SK-N-SH (cell line): ENCODE results near the gene CCDC192. TPM values are rescaled to one million over a fixed set of nuclear protein-coding genes. Genes with fewer than 3 reads are reported as not detected.

Experiments
- CTCF ChIA-PET: fragments of 300-600, 350-600 bp; formaldehyde crosslinking; extraction: SDS; loops from one replicate; lab custom pipeline; 2021; lab: Yijun Ruan, JAX
- POLR2A ChIA-PET: fragments of 350-600 bp; sonication (Branson Sonifier 250); formaldehyde crosslinking; extraction: SDS; loops from one replicate; lab custom pipeline; 2020; ENCODE audit warnings: antibody characterized with exemption, inconsistent platforms; lab: Yijun Ruan, JAX
- DNase-seq: peaks from one replicate; pipeline ENCODE4 v3.0.0; 2012
- H2AFZ ChIP-seq: fragments of 200-600 bp; sonication (generic); 2 replicates; pipeline ENCODE4 v1.8.1; 2016; ENCODE audit warnings: antibody characterized with exemption, mild to moderate bottlenecking, low read depth
- H3F3A ChIP-seq: fragments of 200-600 bp; sonication (generic); replicated peaks from 2 replicates; pipeline ENCODE3; 2016; ENCODE audit warnings: antibody characterized with exemption, mild to moderate bottlenecking; ENCODE audit not compliant: insufficient read depth
- H3K27ac ChIP-seq, 2 experiments: fragments of 200-500 bp in 1 of 2; fragments of 200-600 bp in 1 of 2; sonication (Bioruptor generic) in 1 of 2; sonication (generic), shearing (Covaris generic) in 1 of 2; 2 replicates each; pipeline versions ENCODE4 v1.5.1 to v1.6.1; 2014 to 2016; ENCODE audit warnings: low read depth in 2 of 2, inconsistent platforms in 1 of 2, low read length in 1 of 2, mild to moderate bottlenecking in 1 of 2, mixed read lengths in 1 of 2
- H3K27me3 ChIP-seq: fragments of 200-600 bp; sonication (generic), shearing (Covaris generic); 2 replicates; pipeline ENCODE4 v1.6.1; 2016; ENCODE audit warnings: mixed run types; ENCODE audit not compliant: insufficient read depth
- H3K36me3 ChIP-seq, 2 experiments: fragments of 200-500 bp in 1 of 2; fragments of 200-600 bp in 1 of 2; sonication (Bioruptor generic) in 1 of 2; sonication (generic) in 1 of 2; replicated peaks in 1 of 2; 2 replicates each; pipeline versions ENCODE3 to v1.5.1; 2014 to 2016; ENCODE audit warnings: low read length in 1 of 2, mild to moderate bottlenecking in 1 of 2; ENCODE audit not compliant: insufficient read depth in 2 of 2, control insufficient read depth in 1 of 2
- H3K4me1 ChIP-seq, 2 experiments: fragments of 200-500 bp in 1 of 2; fragments of 200-600 bp in 1 of 2; sonication (Bioruptor generic) in 1 of 2; sonication (generic), shearing (Covaris generic) in 1 of 2; 2 replicates each; pipeline versions ENCODE4 v1.5.1 to v1.6.1; 2014 to 2016; ENCODE audit warnings: low read depth in 1 of 2, low read length in 1 of 2, mixed run types in 1 of 2; ENCODE audit not compliant: insufficient read depth in 2 of 2, control insufficient read depth in 1 of 2
- H3K4me2 ChIP-seq: fragments of 200-600 bp; sonication (generic), shearing (Covaris generic); 2 replicates; pipeline ENCODE4 v1.6.1; 2017; ENCODE audit warnings: mixed run types
- H3K4me3 ChIP-seq, 2 experiments: fragments of 200-500 bp in 1 of 2; fragments of 200-600 bp in 1 of 2; sonication (Bioruptor generic) in 1 of 2; sonication (generic), shearing (Covaris generic) in 1 of 2; 2 replicates each; pipeline versions ENCODE4 v1.5.1 to v1.8.1; 2014 to 2016; ENCODE audit warnings: low read depth in 2 of 2, inconsistent platforms in 1 of 2, low read length in 1 of 2, mild to moderate bottlenecking in 1 of 2, mixed read lengths in 1 of 2, moderate library complexity in 1 of 2
- H3K79me2 ChIP-seq: fragments of 200-600 bp; sonication (generic); 2 replicates; pipeline ENCODE4 v1.8.1; 2017; ENCODE audit warnings: mild to moderate bottlenecking; ENCODE audit not compliant: insufficient read depth
- H3K9ac ChIP-seq: fragments of 200-600 bp; sonication (generic); 2 replicates; pipeline ENCODE4 v1.6.1; 2017; ENCODE audit warnings: mixed run types
- H3K9me2 ChIP-seq: fragments of 200-600 bp; sonication (generic); 2 replicates; pipeline ENCODE4 v1.6.1; 2017; ENCODE audit warnings: mixed run types
- H3K9me3 ChIP-seq: fragments of 200-600 bp; sonication (generic); 2 replicates; pipeline ENCODE4 v1.6.1; 2017; ENCODE audit warnings: mixed run types, mild to moderate bottlenecking, moderate library complexity
- H4K20me1 ChIP-seq: fragments of 200-600 bp; sonication (generic); 2 replicates; pipeline ENCODE4 v1.6.1; 2017; ENCODE audit warnings: mild to moderate bottlenecking, mixed run types; ENCODE audit not compliant: insufficient read depth
- CHD2 ChIP-seq: fragments of 150-350 bp; IDR thresholded peaks from 2 replicates; pipeline ENCODE4 v1.6.1; 2018; ENCODE audit warnings: low read length; ENCODE audit not compliant: partially characterized antibody
- EP300 ChIP-seq, 2 experiments: IDR thresholded peaks; 2 replicates each; pipeline versions ENCODE4 v1.4.0 to v1.6.1; 2012; ENCODE audit warnings: borderline replicate concordance in 1 of 2, low read depth in 1 of 2, low read length in 1 of 2
- JUND ChIP-seq: IDR thresholded peaks from 2 replicates; pipeline ENCODE4 v1.4.0; 2012
- MEF2A ChIP-seq: IDR thresholded peaks from 2 replicates; pipeline ENCODE4 v1.4.0; 2012; ENCODE audit warnings: low read depth, borderline replicate concordance
- NFIC ChIP-seq: IDR thresholded peaks from 2 replicates; pipeline ENCODE4 v1.4.0; 2012; ENCODE audit warnings: borderline replicate concordance
- NRF1 ChIP-seq: IDR thresholded peaks from 2 replicates; pipeline ENCODE4 v1.6.1; 2012; ENCODE audit warnings: low read depth, mild to moderate bottlenecking, low read length
- POLR2AphosphoS5 ChIP-seq: IDR thresholded peaks from 2 replicates; pipeline ENCODE4 v1.6.1; 2012; ENCODE audit warnings: low read depth, low read length
- RAD21 ChIP-seq: IDR thresholded peaks from 2 replicates; pipeline ENCODE4 v1.6.1; 2012; ENCODE audit warnings: mild to moderate bottlenecking, low read length
- RCOR1 ChIP-seq: fragments of 150-350 bp; IDR thresholded peaks from 2 replicates; pipeline ENCODE4 v1.6.1; 2017; ENCODE audit warnings: antibody characterized with exemption, low read length
- SIN3A ChIP-seq: IDR thresholded peaks from 2 replicates; pipeline ENCODE4 v1.6.1; 2012; ENCODE audit warnings: low read depth, mild to moderate bottlenecking, low read length, moderate library complexity, borderline replicate concordance
- TAF1 ChIP-seq: IDR thresholded peaks from 2 replicates; pipeline ENCODE4 v1.6.1; 2012; ENCODE audit warnings: low read depth, mild to moderate bottlenecking, low read length, moderate library complexity, borderline replicate concordance
- USF1 ChIP-seq: IDR thresholded peaks from 2 replicates; pipeline ENCODE4 v1.4.0; 2012; ENCODE audit warnings: low read depth, borderline replicate concordance
- USF2 ChIP-seq: fragments of 150-350 bp; IDR thresholded peaks from 2 replicates; pipeline ENCODE4 v1.6.1; 2017; ENCODE audit warnings: antibody characterized with exemption, low read length, low read depth, borderline replicate concordance
- WGBS: methylation state at CpG from one replicate; pipeline ENCODE4 v1.1.6; 2017; ENCODE audit warnings: low lambda C conversion rate; 5-methylcytosine and 5-hydroxymethylcytosine counted together
- polyA plus RNA-seq, 3 experiments: library from polyadenylated mRNA; depleted of rRNA; stranded (reverse); fragments of >200 nt; gene quantifications; 2 replicates each; pipeline ENCODE4 v1.2.3, GENCODE V29; 2012

CCDC192 gene
- polyA plus RNA-seq, 1 of the 3 experiments (the other 2 are of a cell fraction): not detected

GRCh38 chr5:127810707-127811490 is 107.7 kb downstream of the CCDC192 start:
- H3F3A ChIP-seq: peaks cover 24% of the 10 kb centered on the region
- peaks cover 0 to 8% of the 10 kb centered on the region in 2 experiments for H3K4me1 ChIP-seq
- no peak overlapping the region for H3K4me2 ChIP-seq
- no peaks in the 10 kb centered on the region for H3K79me2 ChIP-seq
- H3K9me2 ChIP-seq: no peaks in the 10 kb centered on the region
- no peak for TF ChIP-seq TAF1
- TF ChIP-seq RCOR1: no peak
- no peaks in the 10 kb centered on the region for H3K36me3 ChIP-seq
- H2AFZ ChIP-seq: no peak overlapping the region
- WGBS: 80% methylated on average over 2 of the region's 2 CpGs
- no peaks in the 10 kb centered on the region for H4K20me1 ChIP-seq
- no peak overlapping the region for H3K9ac ChIP-seq
- H3K4me3 ChIP-seq: no peak overlapping the region
- H3K27me3 ChIP-seq: no peaks in the 10 kb centered on the region
- DNase-seq: no peak
- ChIA-PET POLR2A (no interaction called here), CTCF (no interaction called here)
- no peak overlapping the region for H3K27ac ChIP-seq
- no peaks in the 10 kb centered on the region for H3K9me3 ChIP-seq

GRCh38 chr5:127812570-127812969 is 109.4 kb downstream of the CCDC192 start:
- POLR2A ChIA-PET: no interaction called here
- no peak for DNase-seq
- Histone ChIP-seq H4K20me1 (no peaks in the 10 kb centered on the region), H3K9me3 (no peaks in the 10 kb centered on the region), H3K4me1 (peaks cover 0 to 8% of the 10 kb centered on the region in 2 experiments), H3F3A (peaks cover 24% of the 10 kb centered on the region), H3K4me3 (no peak overlapping the region), H3K27me3 (no peaks in the 10 kb centered on the region), H2AFZ (peak overlapping the region; percentile 69; the same call in 1 of the 2 replicates), H3K27ac (peak overlapping the region; percentile 88 to 97; a peak in 3 of 4 replicates), H3K9ac (peak overlapping the region; percentile 65; the same call in 1 of the 2 replicates), H3K4me2 (peak overlapping the region; percentile 67; the same call in 1 of the 2 replicates), H3K9me2 (no peaks in the 10 kb centered on the region), H3K36me3 (no peaks in the 10 kb centered on the region), H3K79me2 (no peaks in the 10 kb centered on the region)
- TF ChIP-seq USF1 (no peak), NFIC (no peak), POLR2AphosphoS5 (no peak), MEF2A (no peak), EP300 (IDR thresholded peaks at IDR 0.05; ENCODE audit: borderline replicate concordance in 1 of 2, low read depth in 1 of 2, low read length in 1 of 2) (no peak), SIN3A (no peak), USF2 (no peak), CHD2 (no peak), NRF1 (no peak), RAD21 (no peak), JUND (no peak)
- CTCF ChIA-PET: interaction anchor here (0.8 kb wide), 1 partner anchor 16 kb away, joined by 4 read pairs; no protein-coding TSS in a partner anchor
- WGBS: 35% methylated on average over 4 of the region's 4 CpGs
